Osteoblast (primary cell): ENCODE data around the gene MPO. TPM values are rescaled to one million over a fixed set of nuclear protein-coding genes. Genes with fewer than 3 reads are reported as not detected.

Experiments used
- DNase-seq: peaks from one replicate; pipeline ENCODE4 v3.0.0; 2011; ENCODE audit warnings: low spot score, mixed read lengths; ENCODE audit not compliant: insufficient read length; ENCODE audit errors: missing footprints
- H2AFZ ChIP-seq: 2 replicates; pipeline ENCODE4 v1.6.0; 2011; ENCODE audit warnings: mild to moderate bottlenecking, low read length
- H3K27ac ChIP-seq: 2 replicates; pipeline ENCODE4 v1.5.1; 2011; ENCODE audit warnings: mild to moderate bottlenecking, low read depth, low read length, moderate library complexity
- H3K27me3 ChIP-seq: 2 replicates; pipeline ENCODE4 v1.6.0; 2012; ENCODE audit warnings: mild to moderate bottlenecking, control low read depth, inconsistent platforms, low read length, moderate library complexity; ENCODE audit not compliant: insufficient read depth
- H3K36me3 ChIP-seq: 2 replicates; pipeline ENCODE4 v1.5.1; 2011; ENCODE audit warnings: mild to moderate bottlenecking, low read length, control low read depth, moderate library complexity; ENCODE audit not compliant: insufficient read depth
- H3K4me1 ChIP-seq: 2 replicates; pipeline ENCODE4 v1.5.1; 2011; ENCODE audit warnings: mild to moderate bottlenecking, low read length, control low read depth, moderate library complexity; ENCODE audit not compliant: insufficient read depth
- H3K4me2 ChIP-seq: 2 replicates; pipeline ENCODE4 v1.6.0; 2011; ENCODE audit warnings: mild to moderate bottlenecking, low read length; ENCODE audit not compliant: insufficient read depth
- H3K4me3 ChIP-seq: fragments of 200-600 bp; sonication (generic); 3 replicates; pipeline ENCODE4 v1.5.1; 2012; ENCODE audit warnings: mild to moderate bottlenecking, low read length, inconsistent platforms; ENCODE audit not compliant: insufficient read depth
- H3K79me2 ChIP-seq: 2 replicates; pipeline ENCODE4 v1.6.0; 2012; ENCODE audit warnings: mild to moderate bottlenecking, low read length, control low read depth, inconsistent platforms; ENCODE audit not compliant: insufficient read depth
- H3K9me3 ChIP-seq: 2 replicates; pipeline ENCODE4 v1.5.1; 2011; ENCODE audit warnings: low read depth, low read length, control low read depth
- H4K20me1 ChIP-seq: 2 replicates; pipeline ENCODE4 v1.6.0; 2012; ENCODE audit warnings: mild to moderate bottlenecking, low read length, control low read depth; ENCODE audit not compliant: insufficient read depth
- total RNA-seq: library from RNA; depleted of rRNA; stranded (reverse); fragments of >200 nt; gene quantifications from 2 replicates; pipeline ENCODE4 v1.2.3, GENCODE V29; 2012
- TF ChIP-seq, protein P1 (sequence below): IDR thresholded peaks from 2 replicates; pipeline ENCODE4 v1.5.1; 2011; ENCODE audit warnings: mild to moderate bottlenecking, low read depth, low read length, moderate library complexity; ENCODE audit errors: extremely low read depth

Gene MPO
- total RNA-seq, 1 donor = under 0.01 TPM

DNA sequence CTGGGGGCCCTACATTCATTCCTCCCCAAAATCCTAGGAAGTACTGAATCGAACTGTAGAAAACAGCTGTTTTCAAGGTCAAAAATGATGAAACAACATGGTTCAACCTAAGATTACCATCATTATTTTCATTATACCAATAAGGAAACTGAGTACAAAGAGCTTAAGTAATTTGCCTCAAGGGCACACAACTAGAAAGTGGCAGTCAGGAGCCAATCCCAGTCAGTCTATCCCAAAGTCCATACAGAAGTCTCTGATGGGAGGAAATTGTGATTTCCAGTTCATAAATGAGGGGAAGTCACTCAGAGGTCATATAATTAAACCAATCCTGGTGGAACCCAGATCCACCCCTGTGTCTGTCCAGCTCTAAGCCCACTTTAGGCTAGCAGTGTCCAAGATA is 34.0 kb downstream of the MPO start:
- H3K4me3 ChIP-seq = no peak overlapping the region
- H3K36me3 ChIP-seq = no peaks in the 10 kb centered on the region
- H2AFZ ChIP-seq = no peak overlapping the region
- peaks cover 40% of the 10 kb centered on the region for H3K27me3 ChIP-seq
- H3K4me1 ChIP-seq = no peaks in the 10 kb centered on the region
- no peaks in the 10 kb centered on the region for H3K79me2 ChIP-seq
- H3K9me3 ChIP-seq = no peaks in the 10 kb centered on the region
- H3K4me2 ChIP-seq = no peak overlapping the region
- H3K27ac ChIP-seq = no peak overlapping the region
- DNase-seq = no peak
- TF ChIP-seq, protein P1, sequence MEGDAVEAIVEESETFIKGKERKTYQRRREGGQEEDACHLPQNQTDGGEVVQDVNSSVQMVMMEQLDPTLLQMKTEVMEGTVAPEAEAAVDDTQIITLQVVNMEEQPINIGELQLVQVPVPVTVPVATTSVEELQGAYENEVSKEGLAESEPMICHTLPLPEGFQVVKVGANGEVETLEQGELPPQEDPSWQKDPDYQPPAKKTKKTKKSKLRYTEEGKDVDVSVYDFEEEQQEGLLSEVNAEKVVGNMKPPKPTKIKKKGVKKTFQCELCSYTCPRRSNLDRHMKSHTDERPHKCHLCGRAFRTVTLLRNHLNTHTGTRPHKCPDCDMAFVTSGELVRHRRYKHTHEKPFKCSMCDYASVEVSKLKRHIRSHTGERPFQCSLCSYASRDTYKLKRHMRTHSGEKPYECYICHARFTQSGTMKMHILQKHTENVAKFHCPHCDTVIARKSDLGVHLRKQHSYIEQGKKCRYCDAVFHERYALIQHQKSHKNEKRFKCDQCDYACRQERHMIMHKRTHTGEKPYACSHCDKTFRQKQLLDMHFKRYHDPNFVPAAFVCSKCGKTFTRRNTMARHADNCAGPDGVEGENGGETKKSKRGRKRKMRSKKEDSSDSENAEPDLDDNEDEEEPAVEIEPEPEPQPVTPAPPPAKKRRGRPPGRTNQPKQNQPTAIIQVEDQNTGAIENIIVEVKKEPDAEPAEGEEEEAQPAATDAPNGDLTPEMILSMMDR = no peak
- no peaks in the 10 kb centered on the region for H4K20me1 ChIP-seq

DNA sequence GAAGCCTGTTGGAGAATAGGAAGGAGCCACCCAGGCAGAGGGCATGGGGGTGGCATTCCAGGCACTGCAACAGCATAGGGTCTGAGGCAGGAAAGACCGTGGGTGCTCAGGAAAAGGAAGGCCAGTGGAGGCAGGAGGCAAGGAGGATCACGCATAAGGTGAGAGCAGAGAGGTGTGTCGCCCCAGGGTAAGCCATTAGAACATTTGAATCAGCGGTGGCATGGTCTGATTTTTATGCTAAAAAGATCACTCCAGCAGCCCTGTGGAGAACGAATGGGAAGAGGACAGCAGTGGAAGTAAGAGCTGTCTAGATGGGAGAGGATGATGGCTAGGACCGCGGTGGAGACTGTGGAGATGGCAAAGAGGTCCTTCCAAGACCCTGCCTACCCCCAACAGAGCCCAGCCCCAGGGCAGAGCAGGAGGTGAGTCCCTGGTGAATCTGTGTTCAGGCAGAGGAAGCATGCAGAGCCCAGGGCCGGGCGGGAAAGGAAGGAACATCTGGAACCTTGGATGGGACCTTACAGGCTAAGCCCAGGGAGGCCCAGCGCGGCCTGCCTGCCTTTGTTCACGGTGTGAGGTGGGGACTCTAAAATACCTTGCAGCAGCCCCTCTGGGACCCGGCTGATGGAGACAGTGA is 34.5 kb downstream of the MPO start:
- Histone ChIP-seq H3K9me3 (no peaks in the 10 kb centered on the region), H3K27me3 (peaks cover 42% of the 10 kb centered on the region), H3K36me3 (no peaks in the 10 kb centered on the region), H2AFZ (no peak overlapping the region), H3K4me3 (no peak overlapping the region), H3K27ac (no peak overlapping the region), H3K4me1 (no peaks in the 10 kb centered on the region), H3K79me2 (no peaks in the 10 kb centered on the region), H4K20me1 (no peaks in the 10 kb centered on the region), H3K4me2 (no peak overlapping the region)
- TF ChIP-seq, protein P1 = no peak
- no peak for DNase-seq

DNA sequence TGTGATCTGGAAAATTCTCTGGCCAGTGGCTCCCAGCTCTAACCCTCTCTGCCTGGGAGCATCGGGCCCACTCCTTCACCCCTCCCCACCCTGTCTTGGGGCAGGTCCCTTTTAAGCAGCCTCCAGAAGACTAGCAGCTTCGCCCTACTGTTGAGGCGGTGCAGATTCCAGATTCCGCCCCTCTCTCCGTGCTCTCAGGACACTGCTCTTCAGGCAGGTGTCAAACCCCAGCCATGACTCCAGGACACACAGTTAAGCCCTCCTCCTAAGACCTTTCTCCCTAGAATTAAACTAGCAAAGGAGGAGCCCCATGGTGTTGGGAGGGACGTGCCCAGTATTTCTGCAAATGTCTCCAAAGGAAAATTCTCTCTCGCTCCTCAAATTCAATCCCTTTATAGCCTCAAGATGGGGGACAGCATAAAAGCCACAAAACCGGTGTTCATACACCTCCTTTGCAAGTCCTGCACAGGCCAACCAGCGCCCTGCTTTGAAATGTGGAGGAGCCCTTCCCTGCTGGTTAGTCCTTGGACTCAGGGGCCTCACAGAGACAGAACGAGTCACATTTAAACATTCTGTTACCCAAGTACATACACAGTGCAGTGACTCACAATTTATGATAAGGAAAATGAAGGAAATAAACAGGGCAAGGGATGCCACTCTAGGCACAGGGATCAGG is 35.2 kb downstream of the MPO start:
- Histone ChIP-seq H3K4me3 (no peak overlapping the region), H3K9me3 (no peaks in the 10 kb centered on the region), H3K4me1 (no peaks in the 10 kb centered on the region), H3K27me3 (peaks cover 44% of the 10 kb centered on the region), H4K20me1 (no peaks in the 10 kb centered on the region), H3K27ac (no peak overlapping the region), H3K4me2 (no peak overlapping the region), H3K79me2 (no peaks in the 10 kb centered on the region), H3K36me3 (no peaks in the 10 kb centered on the region), H2AFZ (no peak overlapping the region)
- no peak for DNase-seq
- TF ChIP-seq, protein P1 = no peak

DNA sequence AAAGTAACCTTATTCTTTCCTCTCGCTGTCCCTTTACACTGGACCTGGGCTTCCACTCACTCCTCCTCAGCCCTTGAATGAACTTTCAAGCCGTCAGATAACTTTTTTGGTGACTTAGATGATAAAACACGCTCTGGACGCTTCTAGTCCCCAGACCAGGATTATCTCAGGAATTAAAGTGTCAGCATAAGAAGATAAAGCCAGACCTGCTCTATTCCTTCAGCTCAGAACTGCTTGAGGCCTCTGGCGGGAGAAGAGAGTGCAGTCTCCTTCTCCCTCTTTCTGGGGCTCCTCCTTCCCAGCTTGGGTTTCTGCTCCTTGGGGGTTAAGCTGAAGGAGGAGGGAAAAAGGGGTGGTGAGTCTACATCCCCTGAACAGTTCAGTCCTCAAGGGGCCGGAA is 35.8 kb downstream of the MPO start:
- no peaks in the 10 kb centered on the region for H3K9me3 ChIP-seq
- no peak for DNase-seq
- H3K4me3 ChIP-seq = no peak overlapping the region
- H3K27ac ChIP-seq = no peak overlapping the region
- no peaks in the 10 kb centered on the region for H3K79me2 ChIP-seq
- no peaks in the 10 kb centered on the region for H3K4me1 ChIP-seq
- H4K20me1 ChIP-seq = no peaks in the 10 kb centered on the region
- H3K36me3 ChIP-seq = no peaks in the 10 kb centered on the region
- H2AFZ ChIP-seq = no peak overlapping the region
- no peak overlapping the region for H3K4me2 ChIP-seq
- H3K27me3 ChIP-seq = peaks cover 45% of the 10 kb centered on the region
- TF ChIP-seq, protein P1 = no peak
